ENCODE measurements around the gene ATP11B. TPM values are rescaled to one million over a fixed set of nuclear protein-coding genes. Genes with fewer than 3 reads are reported as not detected.
"Not testable (repeated sequence)": the region's sequence is repeated elsewhere in the genome, so short reads cannot be mapped to it uniquely, and the experiment has no call there.

ATP11B gene
- total RNA-seq, 3 donors from 2014 or later (not counting 1 experiment from before 2014, with no cell fraction given): 157 to 174 (median 172) TPM

DNA sequence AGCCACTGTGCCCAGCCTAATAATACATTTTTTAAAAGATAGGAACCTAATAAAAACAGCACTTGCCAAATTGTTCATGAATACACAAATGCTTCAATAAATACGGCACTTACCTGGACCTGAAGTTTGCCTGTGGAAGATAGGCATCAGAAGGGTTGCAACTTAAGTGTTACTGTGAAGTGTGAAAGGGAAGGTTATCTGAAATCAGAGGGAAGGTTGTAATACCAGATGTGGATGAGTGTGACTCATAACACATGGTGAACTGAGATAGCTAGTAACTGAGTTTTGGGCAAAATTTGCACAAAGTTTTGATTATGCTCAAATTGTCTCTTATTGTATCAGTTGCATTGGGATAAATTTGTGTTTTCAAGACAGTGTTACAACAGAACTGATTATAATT lies 68.0 kb downstream of the ATP11B start:
- no peak for DNase-seq
- Histone ChIP-seq H3K9me3 (ENCODE audit: control insufficient read depth, insufficient read depth, low read length) (no peaks in the 10 kb centered on the region), H3K27me3 (ENCODE audit: control insufficient read depth, insufficient read depth, low read length) (no peaks in the 10 kb centered on the region), H3K36me3 (ENCODE audit: control insufficient read depth, insufficient read depth, low read length) (peaks cover 59% of the 10 kb centered on the region), H3K27ac (ENCODE audit: low read length) (no peak overlapping the region), H3K4me3 (ENCODE audit: low read length) (no peak overlapping the region), H3K4me1 (ENCODE audit: control insufficient read depth, insufficient read depth, low read length) (no peaks in the 10 kb centered on the region)
- no peaks in the 10 kb centered on the region for H3K36me3 Mint-ChIP-seq
- WGBS (ENCODE audit: insufficient coverage): 100% methylated on average over 1 of the region's 1 CpG
- intact Hi-C loops (cut with micrococcal nuclease): no loop called here
- no peak for ATAC-seq
- no peaks in the 10 kb centered on the region for H3K27me3 Mint-ChIP-seq (ENCODE audit: low read depth in 2 of 2)
- H3K9me3 Mint-ChIP-seq: no peaks in the 10 kb centered on the region
- H3K4me1 Mint-ChIP-seq: peaks cover 3 to 4% of the 10 kb centered on the region in 2 donors
- H3K4me3 Mint-ChIP-seq: no peak overlapping the region
- TF ChIP-seq, protein P1, sequence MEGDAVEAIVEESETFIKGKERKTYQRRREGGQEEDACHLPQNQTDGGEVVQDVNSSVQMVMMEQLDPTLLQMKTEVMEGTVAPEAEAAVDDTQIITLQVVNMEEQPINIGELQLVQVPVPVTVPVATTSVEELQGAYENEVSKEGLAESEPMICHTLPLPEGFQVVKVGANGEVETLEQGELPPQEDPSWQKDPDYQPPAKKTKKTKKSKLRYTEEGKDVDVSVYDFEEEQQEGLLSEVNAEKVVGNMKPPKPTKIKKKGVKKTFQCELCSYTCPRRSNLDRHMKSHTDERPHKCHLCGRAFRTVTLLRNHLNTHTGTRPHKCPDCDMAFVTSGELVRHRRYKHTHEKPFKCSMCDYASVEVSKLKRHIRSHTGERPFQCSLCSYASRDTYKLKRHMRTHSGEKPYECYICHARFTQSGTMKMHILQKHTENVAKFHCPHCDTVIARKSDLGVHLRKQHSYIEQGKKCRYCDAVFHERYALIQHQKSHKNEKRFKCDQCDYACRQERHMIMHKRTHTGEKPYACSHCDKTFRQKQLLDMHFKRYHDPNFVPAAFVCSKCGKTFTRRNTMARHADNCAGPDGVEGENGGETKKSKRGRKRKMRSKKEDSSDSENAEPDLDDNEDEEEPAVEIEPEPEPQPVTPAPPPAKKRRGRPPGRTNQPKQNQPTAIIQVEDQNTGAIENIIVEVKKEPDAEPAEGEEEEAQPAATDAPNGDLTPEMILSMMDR (IDR thresholded peaks at IDR 0.05): no peak
- H3K27ac Mint-ChIP-seq: no peak overlapping the region

GRCh38 chr3:182862159-182862860 lies 69.0 kb downstream of the ATP11B start:
- 96% methylated on average over 3 of the region's 3 CpGs for WGBS (ENCODE audit: insufficient coverage)
- Mint-ChIP-seq H3K27me3 (ENCODE audit: low read depth in 2 of 2) (no peaks in the 10 kb centered on the region), H3K36me3 (no peaks in the 10 kb centered on the region), H3K4me3 (no peak overlapping the region), H3K9me3 (no peaks in the 10 kb centered on the region), H3K27ac (no peak overlapping the region), H3K4me1 (peaks cover 3 to 4% of the 10 kb centered on the region in 2 donors)
- intact Hi-C loops (cut with micrococcal nuclease): no loop called here
- DNase-seq: no peak
- no peaks in the 10 kb centered on the region for H3K4me1 ChIP-seq (ENCODE audit: control insufficient read depth, insufficient read depth, low read length)
- H3K4me3 ChIP-seq (ENCODE audit: low read length): no peak overlapping the region
- no peaks in the 10 kb centered on the region for H3K27me3 ChIP-seq (ENCODE audit: control insufficient read depth, insufficient read depth, low read length)
- H3K9me3 ChIP-seq (ENCODE audit: control insufficient read depth, insufficient read depth, low read length): no peaks in the 10 kb centered on the region
- no peak overlapping the region for H3K27ac ChIP-seq (ENCODE audit: low read length)
- TF ChIP-seq, protein P1 (IDR thresholded peaks at IDR 0.05): no peak
- ATAC-seq: no peak
- peaks cover 64% of the 10 kb centered on the region for H3K36me3 ChIP-seq (ENCODE audit: control insufficient read depth, insufficient read depth, low read length)

DNA sequence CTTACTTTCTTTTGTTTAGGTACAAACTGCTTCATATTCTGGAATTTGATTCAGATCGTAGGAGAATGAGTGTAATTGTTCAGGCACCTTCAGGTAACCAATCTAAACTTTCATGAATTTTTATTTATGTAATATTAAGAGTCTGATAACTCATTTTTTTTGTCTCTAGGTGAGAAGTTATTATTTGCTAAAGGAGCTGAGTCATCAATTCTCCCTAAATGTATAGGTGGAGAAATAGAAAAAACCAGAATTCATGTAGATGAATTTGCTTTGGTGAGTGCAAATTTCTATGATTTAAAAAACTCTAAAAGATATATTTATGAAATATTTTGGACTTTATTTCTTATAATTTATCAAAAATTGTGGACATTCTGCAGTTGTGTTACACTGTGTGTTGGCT lies 75.8 kb downstream of the ATP11B start:
- WGBS (ENCODE audit: insufficient coverage): no CpG with 5 or more reads among the region's 1 CpG
- Mint-ChIP-seq H3K4me1 (peaks cover 0 to 3% of the 10 kb centered on the region in 2 donors), H3K27me3 (ENCODE audit: low read depth in 2 of 2) (no peaks in the 10 kb centered on the region), H3K4me3 (no peak overlapping the region), H3K9me3 (no peaks in the 10 kb centered on the region), H3K36me3 (peaks cover 40% of the 10 kb centered on the region), H3K27ac (no peak overlapping the region)
- DNase-seq: no peak
- H3K36me3 ChIP-seq (ENCODE audit: control insufficient read depth, insufficient read depth, low read length): peaks cover 79% of the 10 kb centered on the region
- H3K27ac ChIP-seq (ENCODE audit: low read length): no peak overlapping the region
- no peaks in the 10 kb centered on the region for H3K9me3 ChIP-seq (ENCODE audit: control insufficient read depth, insufficient read depth, low read length)
- H3K4me3 ChIP-seq (ENCODE audit: low read length): no peak overlapping the region
- no peaks in the 10 kb centered on the region for H3K27me3 ChIP-seq (ENCODE audit: control insufficient read depth, insufficient read depth, low read length)
- TF ChIP-seq, protein P1 (IDR thresholded peaks at IDR 0.05): no peak
- ATAC-seq: no peak
- no peaks in the 10 kb centered on the region for H3K4me1 ChIP-seq (ENCODE audit: control insufficient read depth, insufficient read depth, low read length)
- intact Hi-C loops (cut with micrococcal nuclease): no loop called here

DNA sequence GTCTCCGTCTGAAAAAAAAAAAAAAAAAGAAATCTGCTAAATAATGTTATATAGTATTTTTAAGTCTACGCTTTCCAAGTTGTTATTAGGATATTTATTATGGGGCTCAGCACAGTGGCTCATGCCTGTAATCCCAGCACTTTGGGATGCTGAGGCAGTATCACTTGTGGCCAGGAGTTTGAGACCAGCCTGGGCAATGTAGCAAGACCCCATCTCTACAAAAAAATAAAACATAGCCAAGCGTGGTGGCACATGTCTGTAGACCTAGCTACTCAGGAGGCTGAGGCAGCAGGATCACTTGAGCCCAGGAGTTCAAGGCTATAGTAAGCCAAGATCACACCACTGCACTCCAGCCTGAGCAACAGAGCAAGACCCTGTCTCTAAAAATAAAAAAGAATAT lies 77.6 kb downstream of the ATP11B start:
- H3K9me3 Mint-ChIP-seq; H3K4me1 Mint-ChIP-seq; H3K9me3 ChIP-seq (ENCODE audit: control insufficient read depth, insufficient read depth, low read length); H3K4me1 ChIP-seq (ENCODE audit: control insufficient read depth, insufficient read depth, low read length); H3K27ac Mint-ChIP-seq; ATAC-seq; H3K27me3 Mint-ChIP-seq (ENCODE audit: low read depth in 2 of 2); H3K4me3 ChIP-seq (ENCODE audit: low read length); H3K27me3 ChIP-seq (ENCODE audit: control insufficient read depth, insufficient read depth, low read length); DNase-seq; H3K27ac ChIP-seq (ENCODE audit: low read length); intact Hi-C loops (cut with micrococcal nuclease); H3K4me3 Mint-ChIP-seq: not testable (repeated sequence)
- peaks cover 71% of the 10 kb centered on the region for H3K36me3 ChIP-seq (ENCODE audit: control insufficient read depth, insufficient read depth, low read length)
- H3K36me3 Mint-ChIP-seq: peaks cover 50% of the 10 kb centered on the region
- 100% methylated on average over 3 of the region's 3 CpGs for WGBS (ENCODE audit: insufficient coverage)

Data from natural killer cell (primary cell).